ENCODE results near the gene CEACAM16.

DNA sequence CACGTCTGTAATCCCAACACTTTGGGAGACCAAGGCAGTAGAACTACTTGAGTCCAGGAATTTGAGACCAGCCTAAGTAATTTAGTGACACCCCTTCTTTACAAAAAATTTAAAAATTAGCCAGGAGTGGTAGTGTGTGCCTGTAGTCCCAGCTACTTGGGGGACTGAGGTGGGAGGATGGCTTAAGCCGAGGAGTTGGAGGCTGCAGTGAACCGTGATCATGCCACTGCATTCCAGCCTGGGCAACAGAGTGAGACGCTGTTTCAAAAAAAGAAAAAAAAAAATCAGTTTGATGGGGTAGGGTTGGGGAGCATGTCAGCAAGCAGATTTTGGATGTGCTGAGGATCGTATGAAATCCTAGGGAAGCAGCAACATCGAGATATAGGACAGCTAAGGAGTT is 23.4 kb upstream of the CEACAM16 start:
- TF ChIP-seq CTCF (IDR thresholded peaks at IDR 0.05; ENCODE audit: low read depth, low read length, poor library complexity, severe bottlenecking) (no peak), EZH2phosphoT487 (IDR thresholded peaks at IDR 0.05; ENCODE audit: borderline replicate concordance, low read length) (no peak)
